HG03460 (cell line): Measurements from ENCODE around the gene PRAF2.

Experiments used
- ATAC-seq: cut with Tn5 transposase; IDR thresholded peaks from one replicate; pipeline ENCODE4 v1.9.1; 2021; ENCODE audit not compliant: unreplicated experiment

The PRAF2 gene

GRCh38 chrX:49075347-49075746 is 1.5 kb upstream of the PRAF2 start:
- ATAC-seq = no peak

GRCh38 chrX:49072712-49073095 is 1.1 kb downstream of the PRAF2 start:
- ATAC-seq = no peak

- no peak for ATAC-seq
These were observed 1.7 kb downstream of the PRAF2 start for GRCh38 chrX:49071877-49072711.

- ATAC-seq = no peak
These were observed 2.8 kb downstream of the PRAF2 start for GRCh38 chrX:49070988-49071387.

- no peak for ATAC-seq
These were observed 4.8 kb downstream of the PRAF2 start for GRCh38 chrX:49069038-49069437.

GRCh38 chrX:49067285-49068120 is 6.3 kb downstream of the PRAF2 start:
- ATAC-seq = no peak

GRCh38 chrX:49066690-49067089 is 7.1 kb downstream of the PRAF2 start:
- ATAC-seq = no peak

GRCh38 chrX:49066278-49066677 is 7.5 kb downstream of the PRAF2 start:
- ATAC-seq = no peak

- ATAC-seq = no peak
These were observed 9.1 kb downstream of the PRAF2 start for GRCh38 chrX:49064735-49065134.

- no peak for ATAC-seq
These were observed 9.5 kb downstream of the PRAF2 start for GRCh38 chrX:49064303-49064702.

GRCh38 chrX:49063715-49064114 is 10.1 kb downstream of the PRAF2 start:
- ATAC-seq = no peak

GRCh38 chrX:49061916-49062315 is 11.9 kb downstream of the PRAF2 start:
- ATAC-seq = no peak

GRCh38 chrX:49061490-49061889 is 12.3 kb downstream of the PRAF2 start:
- no peak for ATAC-seq

- ATAC-seq = no peak
These were observed 12.9 kb downstream of the PRAF2 start for GRCh38 chrX:49060914-49061313.

GRCh38 chrX:49059681-49060085 is 14.1 kb downstream of the PRAF2 start:
- ATAC-seq = no peak

GRCh38 chrX:49059201-49059600 is 14.6 kb downstream of the PRAF2 start:
- no peak for ATAC-seq

GRCh38 chrX:49058794-49059193 is 15.0 kb downstream of the PRAF2 start, which contains the start of gene CCDC120:
Gene CCDC120 (plus strand): TSS chrX:49058999. CDS start chrX:49062042, 3,043 bp downstream.
- no peak for ATAC-seq

GRCh38 chrX:49054073-49054762 is 19.6 kb downstream of the PRAF2 start:
- no peak for ATAC-seq

GRCh38 chrX:49053223-49054072 is 20.4 kb downstream of the PRAF2 start:
- ATAC-seq = peak; percentile 59

- no peak for ATAC-seq
These were observed 29.9 kb downstream of the PRAF2 start for GRCh38 chrX:49043987-49044281.
